MM.1S (cell line): ENCODE measurements around the gene SLC13A4.

Experiments used
- EZH2 ChIP-seq: fragments of 300-600 bp; sonication (generic); optimal IDR thresholded peaks from 2 replicates; pipeline ENCODE3; 2017; ENCODE audit warnings: low read depth, mild to moderate bottlenecking, antibody characterized with exemption, low read length, mixed read lengths
- EZH2phosphoT487 ChIP-seq: fragments of 300-600 bp; sonication (generic); IDR thresholded peaks from 2 replicates; pipeline ENCODE4 v1.6.1; 2018; ENCODE audit warnings: antibody characterized with exemption, low read length
- TF ChIP-seq, protein P1 (sequence below): fragments of 300-600 bp; sonication (generic); IDR thresholded peaks from 2 replicates; pipeline ENCODE4 v1.5.1; 2016; ENCODE audit warnings: antibody characterized with exemption, low read length, mixed read lengths

DNA sequence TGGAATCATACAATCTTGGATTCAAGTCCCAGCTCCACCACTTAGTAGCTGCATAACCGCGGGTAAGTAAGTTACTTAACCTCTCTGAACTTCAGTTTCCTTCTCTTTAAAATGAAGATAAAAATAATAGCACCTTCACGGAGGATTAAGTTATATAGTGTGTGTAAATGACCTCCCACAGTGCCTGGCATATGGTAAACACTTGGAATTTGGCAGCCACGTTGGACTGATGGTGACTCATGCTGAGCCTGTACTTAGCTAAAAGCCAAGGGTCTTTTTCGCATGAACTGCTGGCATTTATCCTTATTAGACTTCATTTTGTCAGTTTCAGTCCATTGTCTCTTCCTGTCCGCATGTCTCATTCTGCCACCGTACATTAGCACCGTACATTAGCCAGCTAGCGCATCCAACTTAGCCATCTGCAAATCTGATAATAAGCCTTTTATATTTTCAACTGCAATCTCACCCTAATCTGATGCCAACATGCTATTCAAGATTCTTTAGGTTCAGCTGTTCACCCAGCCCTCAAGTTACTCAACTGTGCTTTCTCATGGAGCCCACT lies 11.2 kb downstream of the SLC13A4 start:
- TF ChIP-seq, protein P1, sequence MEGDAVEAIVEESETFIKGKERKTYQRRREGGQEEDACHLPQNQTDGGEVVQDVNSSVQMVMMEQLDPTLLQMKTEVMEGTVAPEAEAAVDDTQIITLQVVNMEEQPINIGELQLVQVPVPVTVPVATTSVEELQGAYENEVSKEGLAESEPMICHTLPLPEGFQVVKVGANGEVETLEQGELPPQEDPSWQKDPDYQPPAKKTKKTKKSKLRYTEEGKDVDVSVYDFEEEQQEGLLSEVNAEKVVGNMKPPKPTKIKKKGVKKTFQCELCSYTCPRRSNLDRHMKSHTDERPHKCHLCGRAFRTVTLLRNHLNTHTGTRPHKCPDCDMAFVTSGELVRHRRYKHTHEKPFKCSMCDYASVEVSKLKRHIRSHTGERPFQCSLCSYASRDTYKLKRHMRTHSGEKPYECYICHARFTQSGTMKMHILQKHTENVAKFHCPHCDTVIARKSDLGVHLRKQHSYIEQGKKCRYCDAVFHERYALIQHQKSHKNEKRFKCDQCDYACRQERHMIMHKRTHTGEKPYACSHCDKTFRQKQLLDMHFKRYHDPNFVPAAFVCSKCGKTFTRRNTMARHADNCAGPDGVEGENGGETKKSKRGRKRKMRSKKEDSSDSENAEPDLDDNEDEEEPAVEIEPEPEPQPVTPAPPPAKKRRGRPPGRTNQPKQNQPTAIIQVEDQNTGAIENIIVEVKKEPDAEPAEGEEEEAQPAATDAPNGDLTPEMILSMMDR = no peak
- TF ChIP-seq EZH2phosphoT487 = no peak
- no peak for TF ChIP-seq EZH2
